GM18507 (cell line): ENCODE results near the gene TRIM23.
A peak's percentile ranks its signal among the peaks of the same experiment; 100 is the strongest.
"Not testable (repeated sequence)": the region's sequence is repeated elsewhere in the genome, so short reads cannot be mapped to it uniquely, and the experiment has no call there.

Experiments used
- DNase-seq: peaks from one replicate; pipeline ENCODE4 v3.0.0; 2011; ENCODE audit warnings: low read depth; ENCODE audit not compliant: insufficient read length; ENCODE audit errors: extremely low spot score
- FAIRE-seq: peaks from 2 replicates; lab custom pipeline; 2011; peaks lifted over from hg19 to GRCh38; lab: Jason Lieb, UNC

The TRIM23 gene

DNA sequence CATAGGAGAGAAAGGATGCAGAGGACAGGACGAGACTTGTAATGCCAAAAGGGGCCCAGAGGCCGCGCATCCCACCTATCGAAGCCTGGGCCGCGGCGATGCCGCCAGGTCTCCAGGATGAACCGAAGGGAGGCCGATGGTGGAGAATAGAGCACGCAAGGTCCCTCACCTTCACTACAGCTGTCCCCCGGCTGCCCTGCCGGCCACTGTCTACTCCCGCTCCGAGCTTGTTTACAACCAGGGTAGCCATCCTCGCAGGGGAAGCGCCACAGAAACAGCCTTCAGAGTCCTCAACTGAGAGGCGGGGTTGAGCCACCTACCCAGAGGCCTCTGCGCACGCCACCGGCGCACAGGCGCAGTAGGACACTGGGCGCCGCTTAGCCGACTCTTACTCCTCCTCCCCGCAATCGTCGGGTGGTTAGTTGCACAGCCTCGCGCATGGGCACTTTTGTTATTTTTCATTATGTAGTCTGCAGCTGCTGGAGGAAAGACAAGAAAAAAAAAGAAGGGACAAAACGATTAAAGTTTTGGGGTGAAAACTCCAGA, at the start of gene TRIM23:
Gene TRIM23, minus strand, starts transcription at position 309 of the 546 bp plus-strand sequence. Its CDS starts 59 bp downstream, at position 250.
- no peak for FAIRE-seq
- DNase-seq = peak; percentile 79

DNA sequence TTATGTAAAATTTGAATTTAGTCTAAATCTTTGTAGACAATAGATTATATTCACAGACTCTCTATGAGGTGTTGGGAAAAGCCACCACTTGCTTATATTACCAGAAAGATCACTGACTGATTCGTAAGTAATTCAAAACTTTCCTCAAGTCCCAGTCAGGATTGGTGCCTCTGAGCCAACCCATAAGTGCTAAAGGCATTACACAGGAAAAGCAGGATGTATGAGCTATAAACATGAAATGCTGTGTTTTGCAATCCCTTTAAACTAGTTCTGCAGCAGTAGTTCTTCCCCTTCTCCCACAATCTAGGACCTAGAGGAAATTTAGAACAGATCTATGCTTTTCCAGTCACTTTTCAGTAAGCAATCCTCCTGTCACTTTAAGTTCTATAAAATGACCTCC, 48.7 kb upstream of the TRIM23 start:
- no peak for DNase-seq
- no peak for FAIRE-seq

DNA sequence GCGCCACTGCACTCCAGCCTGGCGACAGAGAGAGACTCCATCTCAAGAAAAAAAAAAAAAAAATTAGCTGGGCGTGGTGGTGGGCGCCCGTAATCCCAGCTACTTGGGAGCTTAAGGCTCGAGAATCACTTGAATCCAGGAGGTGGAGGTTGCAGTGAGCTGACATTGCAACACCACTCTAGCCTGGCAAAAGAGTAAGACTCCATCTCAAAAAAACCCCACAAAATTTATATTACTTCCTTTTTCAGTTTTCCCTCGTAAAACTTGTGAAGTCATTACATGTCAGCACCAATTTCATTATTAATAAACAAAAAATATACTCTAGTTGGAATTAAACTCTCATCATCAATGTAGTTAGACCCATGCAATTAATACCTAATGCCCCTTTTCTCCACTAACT, 44.6 kb upstream of the TRIM23 start:
- FAIRE-seq (no peak), DNase-seq (no peak)

DNA sequence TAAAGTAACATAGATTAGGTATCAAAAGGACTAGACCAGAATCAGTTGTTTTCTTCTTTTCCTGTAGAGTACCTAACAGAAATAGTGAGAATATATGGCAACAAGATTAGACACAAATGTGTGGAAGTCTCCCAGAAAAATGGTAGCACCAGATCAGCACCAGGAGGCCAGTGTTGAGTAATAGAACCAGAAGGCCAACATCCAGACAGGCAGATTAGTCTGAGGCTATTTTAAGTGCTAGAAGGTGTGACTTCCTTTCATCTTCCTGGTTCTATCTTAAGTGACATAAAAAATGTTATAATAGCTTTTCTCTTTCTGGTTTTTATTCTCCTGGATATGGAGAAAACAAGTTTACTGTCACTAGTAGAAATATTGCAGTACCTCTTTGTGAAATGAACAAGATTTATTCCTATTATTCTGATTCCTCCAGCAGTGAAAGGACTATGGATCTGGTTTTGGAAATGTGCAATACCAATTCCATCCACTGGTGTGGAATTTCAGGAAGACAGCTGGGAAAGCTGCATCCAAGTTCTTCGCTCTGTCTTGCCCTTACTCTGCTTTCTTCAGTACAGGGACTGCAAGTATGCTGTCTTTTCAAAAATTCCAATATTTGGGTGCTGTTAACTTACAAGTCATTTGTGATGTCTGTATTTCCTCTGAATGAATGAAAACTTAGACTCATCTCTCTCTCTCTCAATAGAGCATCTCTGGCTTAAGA, 39.8 kb upstream of the TRIM23 start:
- DNase-seq = no peak
- FAIRE-seq = no peak

DNA sequence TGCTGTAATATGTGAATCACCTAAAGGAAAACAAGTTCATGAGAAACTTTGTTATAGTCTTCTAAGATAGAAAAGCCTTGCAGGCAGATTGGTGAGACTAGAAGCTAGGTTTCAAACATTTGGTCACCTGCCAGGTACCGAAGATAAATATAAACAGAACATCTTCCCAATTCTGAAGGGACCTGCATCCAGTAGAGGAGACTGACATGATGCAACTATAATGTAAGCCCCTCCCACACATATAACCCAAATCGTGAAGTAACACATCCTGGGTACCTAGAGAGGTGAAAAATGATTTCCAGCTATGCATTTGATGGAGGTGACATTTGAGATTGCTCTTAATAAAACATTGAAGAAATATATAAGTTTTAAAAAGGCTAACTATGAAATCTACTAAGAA, 30.6 kb upstream of the TRIM23 start:
- FAIRE-seq (no peak), DNase-seq (no peak)

DNA sequence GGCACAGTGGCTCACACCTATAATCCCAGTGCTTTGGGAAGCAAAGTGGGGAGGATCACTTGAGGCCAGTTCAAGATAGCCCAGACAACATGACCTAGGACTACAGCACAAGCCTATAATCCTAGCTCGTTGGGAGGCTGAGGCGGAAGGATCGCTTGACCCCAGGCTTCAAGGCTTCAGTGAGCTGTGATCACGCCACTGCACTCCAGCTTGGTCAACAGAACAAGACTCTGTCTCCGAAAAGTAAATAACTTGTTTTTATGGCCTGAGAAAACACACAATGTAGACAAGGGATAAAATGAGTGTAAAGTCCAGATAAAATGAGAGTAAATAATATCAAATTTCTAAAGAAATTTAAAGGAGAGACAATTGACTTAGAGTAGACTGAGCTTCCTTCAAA, 27.0 kb upstream of the TRIM23 start:
- FAIRE-seq (no peak), DNase-seq (no peak)

DNA sequence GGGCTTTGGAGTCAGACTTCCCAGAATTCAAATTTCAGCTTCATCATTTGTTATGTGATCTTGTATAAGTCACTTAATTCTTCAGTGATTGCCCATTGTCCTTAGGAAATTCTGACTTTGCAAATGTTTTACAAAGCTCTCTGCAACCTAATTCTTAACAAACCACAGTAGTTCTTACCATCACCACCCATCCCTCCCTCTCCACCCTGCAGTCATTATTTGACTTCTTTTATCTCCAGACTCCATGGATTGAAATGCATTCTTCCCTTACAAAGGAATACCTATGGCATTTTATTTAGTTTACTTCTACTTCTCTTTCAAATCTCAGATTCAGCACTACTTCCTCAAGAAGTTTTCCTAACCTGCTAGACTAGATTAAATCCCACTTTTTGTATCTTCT, 23.8 kb upstream of the TRIM23 start:
- no peak for DNase-seq
- FAIRE-seq = no peak

DNA sequence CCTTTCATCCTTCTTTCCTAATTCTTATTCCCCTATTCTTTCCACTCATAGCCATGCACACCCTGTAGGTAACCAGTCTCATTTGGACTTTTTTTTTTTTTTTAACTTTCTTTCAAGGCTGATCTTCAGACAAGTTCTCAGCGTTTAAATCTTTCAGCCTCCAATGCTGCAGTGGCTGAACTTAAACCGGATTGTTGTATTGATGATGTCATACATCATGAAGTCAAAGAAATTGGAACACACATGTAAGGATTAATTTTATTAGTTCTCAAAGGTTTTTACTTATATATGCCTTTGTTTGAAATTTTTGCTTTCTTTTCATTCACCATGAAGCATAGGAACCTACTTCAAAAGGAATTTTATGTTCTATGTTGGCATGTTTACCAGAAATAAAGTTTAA, 22.8 kb upstream of the TRIM23 start:
- FAIRE-seq (no peak), DNase-seq (no peak)

DNA sequence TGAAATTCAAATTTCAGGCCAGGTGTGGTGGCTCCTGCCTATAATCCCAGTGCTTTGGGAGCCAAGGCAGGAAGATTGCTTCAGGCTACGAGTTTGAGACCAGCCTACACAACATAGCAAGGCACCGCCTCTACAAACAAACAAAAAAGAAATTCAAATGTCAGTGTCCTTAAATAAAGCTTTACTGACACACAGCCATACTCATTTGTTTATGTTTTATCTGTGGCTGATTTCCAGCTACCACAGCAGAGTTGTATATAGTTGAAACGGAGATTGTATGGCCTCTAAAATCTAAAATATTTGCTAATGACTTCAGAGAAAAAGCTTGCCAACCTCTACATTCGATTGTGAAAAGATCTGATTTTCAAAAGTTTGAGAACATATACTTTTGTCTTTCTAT, 16.1 kb upstream of the TRIM23 start:
- no peak for FAIRE-seq
- DNase-seq = no peak

DNA sequence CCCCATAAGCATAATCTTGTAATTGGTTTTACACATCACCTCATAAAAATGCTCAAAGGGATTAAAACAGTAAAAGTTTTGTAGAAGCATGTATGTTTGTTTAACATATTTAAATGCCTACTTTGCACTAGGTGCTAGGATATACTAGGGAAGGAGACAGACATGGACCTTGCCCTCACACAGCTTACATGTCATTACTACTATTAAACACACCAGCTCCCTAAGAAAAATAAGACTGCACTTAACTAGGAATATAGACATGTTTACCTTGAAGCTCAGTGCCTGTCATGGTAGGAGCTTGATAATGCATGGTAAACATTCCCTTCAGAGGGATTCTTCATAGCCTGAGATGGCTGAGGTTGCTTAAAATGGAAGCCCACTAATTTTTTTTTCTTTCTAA, 6.8 kb upstream of the TRIM23 start:
- no peak for FAIRE-seq
- no peak for DNase-seq

DNA sequence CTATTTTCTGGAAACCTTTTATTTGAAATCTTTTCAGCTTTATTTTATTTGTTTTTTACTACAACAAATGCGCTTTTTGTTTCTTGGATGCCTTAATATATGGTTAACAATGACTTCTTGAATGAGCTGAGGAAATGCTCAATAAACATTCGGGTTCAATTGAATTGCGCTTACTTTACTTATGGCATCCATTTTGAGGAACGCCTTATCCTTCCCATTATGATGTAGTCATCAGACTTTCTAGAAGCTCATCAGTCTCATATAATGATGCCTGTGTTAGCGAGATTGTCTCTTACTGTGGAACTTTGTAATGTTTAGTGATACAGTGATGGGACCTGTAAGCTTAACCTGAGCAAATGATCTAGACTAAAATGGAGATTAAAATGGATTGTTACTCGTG, 1.6 kb upstream of the TRIM23 start:
- DNase-seq = no peak
- no peak for FAIRE-seq

DNA sequence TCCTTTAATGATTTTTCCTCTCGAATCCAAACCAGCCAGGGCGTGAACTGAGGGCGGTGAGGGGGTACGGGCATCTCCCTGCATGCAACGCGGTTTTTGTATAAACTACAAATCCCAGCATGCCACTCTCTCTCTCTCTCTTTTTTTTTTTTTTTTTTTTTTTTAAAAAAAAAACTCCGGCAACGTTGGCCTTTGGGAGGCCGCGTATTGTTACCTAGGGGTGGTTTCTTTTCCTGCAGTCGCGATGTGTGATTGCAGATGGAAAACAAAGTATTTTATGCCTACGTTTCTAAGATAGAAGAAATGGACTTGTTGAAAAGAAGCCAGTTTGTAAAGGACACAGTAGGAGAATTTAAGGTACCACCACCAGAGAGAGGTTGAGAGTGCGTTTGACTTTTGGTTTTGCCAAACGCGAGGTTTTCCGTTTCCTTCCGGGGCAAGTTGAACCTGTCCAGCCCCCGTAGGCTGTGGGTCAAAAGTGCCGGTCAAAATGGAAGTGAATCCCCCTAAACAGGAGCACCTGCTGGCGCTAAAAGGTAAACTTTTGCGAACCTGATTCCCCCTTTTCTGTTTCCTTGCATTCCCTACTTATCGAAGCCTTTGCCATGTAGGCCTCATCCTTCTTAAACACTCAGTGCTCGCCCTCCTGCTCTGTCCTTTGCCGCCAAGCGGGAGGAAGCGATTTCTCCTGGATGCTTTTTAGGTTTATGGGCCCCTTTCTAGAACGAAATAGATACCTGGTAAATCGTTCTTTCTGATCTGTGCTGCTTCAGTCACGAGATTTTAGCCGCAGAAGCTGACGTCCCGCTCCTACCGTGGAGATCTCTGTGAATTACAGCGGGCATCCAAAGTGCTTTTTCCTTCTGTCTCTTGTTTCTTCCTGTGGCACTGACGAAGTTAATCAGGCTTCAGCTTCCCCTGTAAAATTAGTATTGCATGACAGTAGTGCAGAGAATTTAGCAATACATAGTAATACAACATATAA, 730 bp upstream of the TRIM23 start, which contains the start of the genes SHLD3 and TRAPPC13:
Gene SHLD3, plus strand, starts transcription at position 457 of the 985 bp plus-strand sequence. CDS start 4,561 bp downstream, outside the sequence.
Gene TRAPPC13, plus strand, starts transcription at position 457 of the 985 bp plus-strand sequence. Its CDS starts 34 bp downstream, at position 491.
- peak; percentile 23 for DNase-seq
- peak; percentile 91 for FAIRE-seq

DNA sequence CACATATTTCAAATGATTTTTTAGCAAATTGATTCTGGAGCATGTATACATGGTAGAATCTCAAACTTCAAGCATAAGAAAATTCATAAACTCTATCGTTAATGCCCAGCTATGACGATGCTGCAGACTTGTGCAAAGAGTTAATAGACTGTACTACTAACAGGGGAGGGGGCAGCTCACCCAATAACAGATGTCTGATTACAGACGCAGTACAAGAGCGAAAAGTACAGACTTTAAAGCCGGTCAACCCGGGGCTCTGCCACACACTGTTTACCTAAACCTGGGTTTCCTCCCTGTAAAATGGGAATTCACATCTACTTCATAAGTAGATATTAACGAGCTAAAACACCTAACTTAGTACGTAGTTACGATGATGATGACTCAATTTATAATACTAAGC, 651 bp downstream of the TRIM23 start:
- DNase-seq = no peak

DNA sequence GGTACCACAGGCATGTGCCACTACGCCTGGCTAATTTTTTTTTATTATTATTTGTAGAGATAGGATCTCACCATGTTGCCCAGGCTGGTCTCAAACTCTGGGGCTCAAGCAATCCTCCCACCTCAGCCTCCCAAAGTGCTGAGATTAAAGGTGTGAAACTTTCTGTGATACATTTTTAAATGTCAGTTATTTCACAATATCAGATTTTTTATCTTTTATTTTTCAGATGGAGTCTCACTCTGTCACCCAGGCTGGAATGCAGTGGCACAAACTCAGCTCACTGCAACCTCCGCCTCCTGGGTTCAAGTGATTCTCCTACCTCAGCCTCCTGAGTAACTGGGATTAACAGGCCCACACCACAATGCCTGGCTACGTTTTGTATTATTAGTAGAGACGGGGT, 2.2 kb downstream of the TRIM23 start:
- not testable (repeated sequence) for FAIRE-seq, DNase-seq

More for the DNA sequence above, 651 bp downstream of the TRIM23 start:
- FAIRE-seq = no peak

DNA sequence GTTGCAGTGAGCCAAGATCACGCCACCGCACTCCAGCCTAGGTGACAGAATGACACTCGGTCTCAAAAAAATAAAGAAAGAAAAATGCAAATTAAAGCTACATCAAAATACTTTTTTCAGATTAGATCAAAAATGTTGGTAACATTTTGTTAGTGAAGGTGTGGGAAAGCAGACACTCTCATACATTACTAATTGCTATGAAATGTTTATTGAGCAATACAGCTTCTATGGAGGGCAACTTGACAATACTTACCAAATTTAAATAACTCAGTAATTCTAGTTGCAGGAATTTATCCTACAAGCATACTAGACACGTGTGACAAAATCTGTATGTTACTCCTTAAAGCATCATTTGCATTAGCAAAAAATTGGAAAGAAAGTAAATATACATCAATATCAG, 4.1 kb downstream of the TRIM23 start:
- DNase-seq = no peak
- no peak for FAIRE-seq

DNA sequence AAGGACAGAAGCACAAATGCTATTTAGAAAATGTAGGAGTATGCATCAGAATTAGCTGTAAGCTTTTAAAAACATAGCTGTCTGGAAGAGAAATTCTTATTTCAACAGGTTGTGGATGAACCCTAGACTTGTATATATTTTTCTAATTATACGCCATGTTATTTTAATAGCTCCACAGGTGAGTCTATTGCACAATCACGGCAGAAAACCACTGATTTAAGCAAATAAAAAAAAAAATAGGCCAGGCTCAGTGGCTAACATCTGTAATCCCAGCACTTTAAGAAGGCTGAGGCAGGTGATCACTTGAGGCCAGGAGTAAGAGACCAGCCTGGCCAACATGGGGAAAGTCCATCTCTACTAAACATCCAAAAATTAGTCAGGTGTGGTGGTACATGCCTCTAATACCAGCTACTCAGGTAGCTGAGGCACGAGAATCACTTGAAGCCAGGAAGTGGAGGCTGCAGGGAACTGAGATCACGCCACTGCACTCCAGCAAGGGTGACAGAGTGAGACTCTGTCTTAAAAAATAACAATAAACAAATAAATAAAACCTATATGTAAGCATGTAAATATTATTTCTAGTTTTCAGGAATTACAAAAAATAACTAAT, 11.7 kb downstream of the TRIM23 start:
- DNase-seq = no peak

DNA sequence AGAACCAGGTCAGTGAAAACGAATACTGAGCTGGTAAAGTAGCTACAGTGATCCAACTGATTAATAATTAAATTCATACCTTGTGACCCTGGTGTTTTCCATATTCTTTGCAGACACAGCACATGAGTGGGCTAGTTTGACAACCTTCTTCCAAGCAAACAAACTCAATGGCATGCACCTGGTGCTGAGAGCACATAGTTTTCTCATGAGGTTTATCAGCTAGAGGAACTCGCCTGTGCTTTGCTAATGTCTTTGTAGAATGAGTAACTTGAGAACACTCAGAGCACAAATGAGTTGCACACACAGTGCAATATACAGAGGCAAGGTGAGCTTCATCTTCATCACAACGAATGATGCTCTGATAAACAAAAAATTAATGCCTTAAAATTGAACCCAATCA, 12.6 kb downstream of the TRIM23 start:
- FAIRE-seq (no peak), DNase-seq (no peak)

More for the DNA sequence above, 11.7 kb downstream of the TRIM23 start:
- FAIRE-seq = no peak

DNA sequence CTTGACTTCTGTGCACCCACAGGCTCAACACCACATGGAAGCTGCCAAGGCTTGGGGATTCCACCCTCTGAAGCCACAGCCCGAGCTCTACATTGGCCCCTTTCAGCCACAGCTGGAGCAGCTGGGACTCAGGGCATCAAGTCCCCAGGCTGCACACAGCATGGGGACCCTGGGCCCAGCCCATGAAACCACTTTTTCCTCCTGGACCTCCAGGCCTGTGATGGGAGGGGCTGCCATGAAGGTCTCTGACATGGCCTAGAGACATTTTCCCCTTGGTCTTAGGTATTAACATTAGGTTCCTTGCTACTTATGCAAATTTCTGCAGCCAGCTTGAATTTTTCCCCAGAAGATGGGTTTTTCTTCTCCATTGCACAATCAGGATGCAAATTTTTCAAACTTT, 22.4 kb downstream of the TRIM23 start:
- not testable (repeated sequence) for DNase-seq, FAIRE-seq

DNA sequence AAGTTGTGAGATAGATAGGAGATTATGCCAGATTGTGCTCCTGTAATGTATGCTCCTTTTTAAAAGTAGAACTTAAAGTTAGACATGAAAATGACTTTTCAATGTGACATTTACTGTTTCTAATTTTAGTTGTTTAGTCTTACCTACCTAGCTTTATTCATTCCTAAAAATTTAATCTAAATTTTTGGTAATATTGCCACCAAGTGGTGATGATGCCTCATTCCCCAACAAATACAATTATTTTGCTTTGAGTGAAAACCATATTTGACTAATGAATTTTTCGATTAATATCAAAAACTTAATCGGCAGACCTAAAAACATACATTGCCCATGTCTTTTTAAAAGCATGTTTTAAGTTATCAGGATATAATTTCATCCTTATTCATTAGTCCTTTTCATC, 35.4 kb downstream of the TRIM23 start:
- DNase-seq = no peak

DNA sequence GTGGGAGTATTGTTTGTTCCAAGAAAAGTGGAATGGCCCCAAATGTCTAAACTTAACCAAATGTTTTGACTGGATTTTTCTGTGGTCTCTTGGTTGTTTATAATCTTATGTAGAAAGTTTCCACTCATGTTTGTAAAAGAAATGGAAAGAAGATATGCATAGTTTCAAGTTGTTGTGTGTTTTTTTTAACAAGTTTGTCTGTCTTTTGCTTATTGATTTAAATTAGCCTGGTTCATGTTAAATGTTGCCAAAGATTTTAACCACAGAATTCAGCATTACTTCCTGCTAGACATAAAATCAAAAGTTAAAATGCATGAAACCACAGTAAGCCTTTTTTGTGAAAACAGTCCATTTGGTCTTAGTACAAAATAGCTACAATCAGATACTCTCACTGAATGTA, 47.0 kb downstream of the TRIM23 start:
- DNase-seq (no peak), FAIRE-seq (no peak)

More for the DNA sequence above, 35.4 kb downstream of the TRIM23 start:
- peak; percentile 33 for FAIRE-seq
